HG03354 (cell line): ENCODE results near the gene SELENBP1.
A peak's percentile ranks its signal among the peaks of the same experiment; 100 is the strongest.

Experiments used
- ATAC-seq: cut with Tn5 transposase; IDR thresholded peaks from one replicate; pipeline ENCODE4 v1.9.1; 2021; ENCODE audit warnings: mild to moderate bottlenecking; ENCODE audit not compliant: unreplicated experiment, poor library complexity, severe bottlenecking

Gene SELENBP1

DNA sequence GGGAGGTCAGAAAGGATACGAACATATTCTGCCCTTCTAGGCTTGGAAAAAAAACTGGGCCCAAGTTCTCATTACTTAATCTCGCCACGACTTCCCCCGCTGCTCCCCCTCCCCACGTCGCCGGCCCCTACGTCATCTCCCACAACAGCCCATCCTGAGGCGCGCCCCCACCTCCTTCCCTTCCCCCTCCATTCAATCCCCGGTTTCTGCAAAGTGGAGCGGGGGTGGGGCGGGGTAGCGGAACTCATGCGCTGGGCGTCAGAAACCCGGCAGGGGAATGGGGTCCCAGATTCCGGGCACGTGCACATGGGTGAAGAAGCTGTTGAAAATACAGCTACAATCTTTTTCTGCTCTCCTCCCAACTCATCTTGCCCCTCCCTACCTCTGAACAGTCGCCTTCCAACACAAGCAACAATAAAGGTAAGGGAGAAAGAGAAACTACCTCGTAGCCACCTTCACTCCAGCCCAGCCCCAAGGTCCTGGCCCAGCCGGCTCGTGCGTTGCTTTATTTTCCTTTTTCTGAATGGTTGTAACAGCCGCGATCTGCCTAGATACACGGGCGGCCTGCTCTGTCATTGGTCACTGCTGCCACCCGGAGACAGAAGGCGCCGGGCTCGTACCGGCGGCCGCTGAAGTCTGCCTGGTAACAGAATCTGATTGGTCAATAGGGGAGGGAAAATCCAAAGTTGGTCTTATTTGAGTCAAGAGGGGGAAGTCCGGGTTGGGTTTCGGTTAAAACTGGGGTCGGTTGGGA lies 25.6 kb downstream of the SELENBP1 start, which contains the start of gene RFX5:
RFX5 (minus strand) TSS at position 484 of the 754 bp plus-strand sequence. CDS start 932 bp downstream, outside the sequence.
- peak; percentile 94 for ATAC-seq

DNA sequence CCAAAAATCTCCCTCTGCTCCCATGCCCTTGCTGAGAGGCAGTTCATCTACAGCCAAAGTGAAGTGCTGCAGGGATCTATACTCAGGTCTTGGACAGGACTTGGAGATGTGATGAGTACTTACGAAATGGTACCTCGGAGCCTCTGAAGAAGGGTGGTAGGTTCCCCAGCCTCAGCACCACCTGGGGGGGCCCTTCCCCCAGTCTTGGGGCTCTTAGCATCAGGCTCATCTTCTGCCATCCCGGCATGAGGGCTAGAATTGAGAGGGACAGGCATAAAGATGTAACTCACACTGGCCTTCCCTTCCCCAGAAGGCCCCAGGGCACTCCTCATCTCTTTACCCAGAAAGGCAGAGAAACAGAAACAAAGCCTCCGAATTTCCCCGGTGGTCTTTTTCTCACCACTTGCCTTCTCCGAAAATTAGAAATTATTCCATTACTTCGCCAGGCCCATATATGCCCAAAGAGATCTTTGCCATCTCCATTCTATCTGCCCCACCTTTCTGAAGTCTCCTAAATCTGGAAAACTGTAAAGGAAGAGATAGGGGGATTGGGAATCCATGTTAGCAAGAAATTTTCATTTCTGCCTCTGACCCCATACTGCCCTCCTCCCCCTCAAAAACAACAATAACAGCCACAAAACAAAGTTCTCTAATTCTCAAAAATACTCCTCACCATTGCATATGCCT lies 26.3 kb downstream of the SELENBP1 start:
- ATAC-seq = no peak

DNA sequence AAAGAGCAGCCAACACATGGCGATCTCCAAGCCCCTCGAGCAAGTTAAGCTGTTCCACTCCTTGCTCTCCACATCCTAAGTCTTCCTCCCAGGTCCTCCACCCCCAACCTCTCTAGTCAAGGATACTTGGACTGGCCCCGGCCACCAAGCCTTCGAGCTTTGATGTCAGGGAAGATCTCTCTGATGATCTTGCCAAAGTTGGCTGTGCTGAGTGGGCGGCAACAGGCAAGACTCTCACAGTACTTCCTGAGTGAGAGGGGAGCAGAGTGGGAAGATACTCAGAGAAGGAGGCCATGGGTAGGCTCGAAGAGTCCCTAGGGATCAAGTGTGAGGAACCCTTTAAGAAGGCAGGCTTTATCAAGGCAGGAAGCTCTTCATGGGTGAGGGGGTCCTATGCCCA lies 28.2 kb downstream of the SELENBP1 start:
- no peak for ATAC-seq

DNA sequence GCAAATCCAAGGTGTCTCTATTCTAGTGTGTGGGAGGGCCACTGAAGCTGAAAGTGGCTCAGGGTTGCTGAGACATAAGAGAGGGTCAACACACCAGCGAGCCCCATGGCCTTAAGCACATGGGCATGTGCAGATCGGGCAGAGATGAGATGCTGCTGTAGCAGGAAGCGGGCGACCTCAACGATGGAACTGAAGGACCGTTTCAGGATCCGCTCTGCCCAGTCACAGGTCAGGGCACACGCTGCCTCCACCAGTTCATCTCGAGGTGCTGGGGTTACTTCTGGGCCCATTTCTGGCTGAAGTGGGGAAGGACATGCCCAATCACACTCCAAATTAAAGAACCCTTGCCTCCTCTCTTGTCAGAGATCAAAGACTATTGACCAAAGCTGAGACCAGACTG lies 28.9 kb downstream of the SELENBP1 start:
- ATAC-seq = no peak

DNA sequence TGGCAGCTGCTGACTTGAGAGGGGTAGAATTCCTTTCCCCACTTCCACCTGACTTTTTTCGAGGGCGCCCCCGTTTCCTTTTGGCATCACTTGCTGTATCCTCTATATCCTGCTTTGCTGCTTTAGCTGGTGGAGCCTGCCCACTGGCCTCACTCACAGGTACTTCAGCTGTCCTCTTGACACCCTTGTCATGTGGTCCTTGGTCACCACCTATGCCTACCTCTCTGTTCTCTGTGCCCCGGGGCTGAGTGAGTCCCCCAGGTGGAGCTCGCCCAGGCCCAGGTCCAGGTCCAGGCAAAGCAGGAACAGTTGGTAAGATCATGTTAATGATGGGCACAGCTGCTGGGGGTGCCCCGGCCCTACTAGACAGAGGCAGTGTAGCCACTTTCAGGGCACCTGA lies 29.9 kb downstream of the SELENBP1 start:
- ATAC-seq = no peak

DNA sequence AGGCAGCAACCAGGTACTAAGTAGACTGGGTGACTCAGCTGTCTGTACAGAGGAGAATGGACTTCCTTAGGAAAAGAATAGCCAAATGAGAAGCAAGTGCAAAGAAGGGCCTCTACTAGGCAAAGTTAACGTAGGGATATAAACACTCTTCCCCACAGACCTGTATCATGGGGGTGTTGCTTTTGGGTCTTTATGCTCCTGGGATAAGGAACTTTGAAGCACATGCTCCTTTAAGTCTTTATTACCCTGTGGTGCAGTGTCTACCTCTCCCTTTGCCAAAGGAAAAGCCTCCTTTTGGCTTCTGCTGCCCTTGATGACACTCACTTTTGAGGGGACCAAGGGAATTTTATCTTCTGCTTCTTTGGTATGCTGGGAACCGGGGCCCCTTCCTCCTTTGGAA lies 30.5 kb downstream of the SELENBP1 start:
- no peak for ATAC-seq

DNA sequence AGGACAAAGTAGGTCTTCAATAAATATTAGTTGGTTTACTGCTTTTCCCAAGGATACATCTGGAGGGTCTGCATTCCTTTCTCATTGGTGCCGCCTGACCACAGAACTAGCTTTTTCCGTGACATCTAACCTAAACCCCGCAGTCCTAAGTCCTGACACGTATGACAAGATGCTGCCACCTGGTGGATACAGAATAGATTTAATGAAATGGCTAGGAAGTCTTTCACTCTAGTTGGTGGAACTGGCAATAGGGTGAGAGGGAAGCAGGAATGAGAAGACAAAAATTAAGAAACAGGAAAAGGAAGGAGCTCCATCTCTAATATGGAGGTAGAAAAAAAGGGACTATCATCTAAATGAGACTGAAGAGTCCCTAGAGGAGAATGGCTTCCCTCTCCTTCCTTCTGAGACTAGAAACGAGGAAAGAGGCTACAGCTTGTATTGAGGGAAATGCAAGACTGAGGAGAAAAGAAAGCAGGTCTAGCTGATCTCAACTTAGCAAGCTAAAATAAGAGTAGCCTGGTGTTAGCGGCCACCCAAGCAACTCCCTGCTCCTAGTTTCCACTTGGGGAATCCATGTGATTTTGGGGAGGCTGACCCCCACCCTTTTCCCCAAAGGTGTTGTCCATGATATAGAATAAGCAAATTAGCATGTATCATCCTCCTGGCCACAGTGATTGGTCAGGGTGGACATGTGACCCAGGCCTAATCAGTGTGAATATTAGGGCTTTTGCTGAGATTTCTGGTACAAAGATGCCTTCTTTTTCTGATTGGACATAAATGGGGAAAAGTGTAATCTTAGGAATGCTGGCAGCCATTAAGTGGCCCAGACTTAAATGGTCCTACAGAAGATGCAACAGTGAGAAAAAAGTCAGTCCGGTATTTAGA lies 31.4 kb downstream of the SELENBP1 start:
- ATAC-seq = peak; percentile 68

DNA sequence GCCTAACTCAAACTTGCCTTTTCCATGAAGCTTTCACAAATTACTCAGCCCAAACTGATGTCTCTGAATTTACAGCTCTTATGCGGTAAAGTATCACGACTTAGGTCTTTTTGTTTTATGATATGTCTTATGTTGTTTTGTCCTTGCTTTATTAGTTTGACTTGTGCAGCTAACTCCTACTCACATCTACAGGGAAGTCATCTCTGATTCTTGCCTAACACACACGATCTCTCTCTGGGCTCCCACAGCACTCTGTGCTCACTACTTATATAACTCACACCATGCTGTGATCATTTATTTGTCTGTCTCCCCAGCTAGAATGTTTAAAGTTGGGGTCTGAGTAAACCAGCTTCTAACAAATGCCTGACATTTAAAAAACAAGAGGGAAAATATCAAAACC lies 35.9 kb downstream of the SELENBP1 start:
- no peak for ATAC-seq

DNA sequence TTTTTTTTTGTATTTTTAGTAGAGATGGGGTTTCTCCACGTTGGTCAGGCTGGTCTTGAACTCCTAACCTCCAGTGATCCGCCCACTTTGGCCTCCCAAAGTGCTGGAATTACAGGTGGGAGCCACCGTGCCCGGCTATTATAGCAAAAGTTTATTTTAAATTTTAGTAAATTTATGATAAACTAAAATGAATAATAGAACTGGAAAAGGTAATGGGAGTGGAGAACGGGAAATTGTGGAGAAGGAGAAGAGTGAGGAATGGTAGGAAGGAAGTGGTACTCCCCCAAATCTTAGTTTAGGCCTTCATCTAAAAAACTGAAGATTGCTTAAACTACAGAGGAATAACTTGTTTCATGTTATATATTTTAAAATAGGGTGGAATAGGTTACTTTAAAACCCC lies 37.7 kb downstream of the SELENBP1 start:
- ATAC-seq = no peak

DNA sequence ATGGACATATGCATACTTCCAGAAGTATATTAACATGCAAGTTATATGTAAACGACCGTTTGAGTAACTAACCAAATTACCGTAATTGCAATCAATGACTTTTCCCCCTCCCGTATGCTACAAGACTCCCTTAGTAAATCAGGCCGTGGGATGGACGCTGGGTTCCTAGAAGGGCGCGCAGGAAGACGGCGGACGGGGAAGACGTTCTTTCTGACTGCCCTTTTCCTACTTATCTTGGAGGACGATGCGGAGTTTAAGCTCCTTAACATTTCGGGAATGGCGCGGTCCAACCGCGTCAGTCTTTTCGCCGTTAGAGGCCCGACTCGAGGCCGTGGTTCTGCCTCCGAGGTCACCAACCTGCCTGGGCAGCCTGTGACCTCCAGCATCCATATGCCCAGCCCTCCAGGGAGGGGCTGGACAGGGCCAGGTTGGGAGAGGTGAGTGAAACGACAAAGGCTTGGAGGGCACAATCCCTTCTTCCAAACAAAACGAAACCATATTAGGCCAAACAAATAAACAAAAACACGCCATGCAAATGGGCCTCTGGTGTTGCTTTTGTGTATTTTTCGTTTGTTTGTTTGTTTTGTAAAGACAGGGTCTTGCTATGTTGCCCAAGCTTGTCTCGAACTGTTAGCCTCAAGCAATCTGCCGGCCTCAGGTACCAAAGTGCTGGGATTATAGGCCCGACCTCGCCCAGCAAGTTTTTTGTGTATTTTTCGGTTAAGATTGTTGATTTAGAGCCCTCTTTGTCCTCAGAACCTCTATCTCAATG lies 44.4 kb downstream of the SELENBP1 start:
- peak; percentile 17 for ATAC-seq

DNA sequence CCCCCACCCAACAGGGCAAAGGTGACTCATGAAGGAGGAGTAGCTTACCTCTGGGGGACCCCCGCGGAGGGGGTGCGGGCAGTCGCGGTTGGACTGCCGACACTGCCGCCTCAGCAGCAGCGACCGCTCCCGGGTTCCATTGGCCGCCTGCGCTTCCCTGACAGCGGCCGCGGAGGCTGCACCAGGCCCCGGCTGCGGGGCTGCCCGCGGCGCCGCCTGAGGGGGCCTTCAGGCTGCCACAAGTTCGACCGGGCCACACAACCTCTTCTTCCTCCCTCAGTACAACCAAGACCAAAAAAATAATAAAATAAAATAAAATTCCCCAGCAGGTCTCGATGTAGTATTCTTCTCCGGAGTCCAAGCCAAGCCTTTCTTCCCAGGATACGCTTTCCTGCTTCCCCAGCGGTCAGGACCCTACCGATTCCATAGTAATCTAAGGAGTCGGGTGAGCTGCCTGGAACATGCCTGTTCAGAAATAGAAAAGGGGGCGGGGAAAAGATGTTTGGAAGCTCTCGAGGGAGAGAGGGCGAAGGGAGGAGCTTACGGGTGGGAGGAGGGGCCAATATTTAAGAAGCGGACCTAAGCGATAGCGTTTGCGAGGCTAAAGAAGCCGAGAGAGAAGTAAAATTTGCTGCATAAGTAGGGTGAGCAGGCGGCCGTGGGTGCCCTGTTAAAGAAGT lies 45.1 kb downstream of the SELENBP1 start, which contains the start of gene PI4KB:
PI4KB (minus strand) TSS at position 194 of the 680 bp plus-strand sequence. CDS start 10,935 bp downstream, outside the sequence.
- peak; percentile 90 for ATAC-seq

DNA sequence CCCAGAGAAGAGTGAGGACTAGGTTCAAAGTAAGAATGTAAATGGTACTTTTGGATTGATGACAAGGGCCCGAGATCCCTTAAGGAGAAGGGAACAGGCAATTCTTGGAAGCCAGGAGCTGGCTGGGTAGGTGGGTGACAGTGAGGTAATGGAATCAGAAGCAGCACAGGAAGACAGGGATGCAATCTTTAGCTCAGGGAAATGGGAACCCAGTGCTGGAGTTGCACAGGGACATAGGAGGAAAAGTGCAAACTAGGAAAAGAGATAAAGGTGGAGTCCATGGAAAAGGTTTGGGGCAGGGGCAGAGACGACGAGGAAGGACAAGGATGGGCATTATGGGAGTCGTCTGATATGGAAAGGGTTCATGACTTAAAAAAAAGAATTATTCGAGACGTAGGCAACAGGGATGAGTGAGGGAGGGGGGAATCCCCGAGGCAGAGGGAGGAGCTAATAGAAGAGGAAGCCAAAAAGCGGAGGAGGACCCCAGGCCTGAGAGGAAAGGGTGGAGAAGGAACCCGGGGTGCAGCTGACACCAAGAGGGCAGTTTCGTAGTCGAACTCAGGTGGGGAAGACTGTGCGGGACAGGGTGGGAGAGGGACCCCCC lies 45.8 kb downstream of the SELENBP1 start:
- ATAC-seq = peak; percentile 51

DNA sequence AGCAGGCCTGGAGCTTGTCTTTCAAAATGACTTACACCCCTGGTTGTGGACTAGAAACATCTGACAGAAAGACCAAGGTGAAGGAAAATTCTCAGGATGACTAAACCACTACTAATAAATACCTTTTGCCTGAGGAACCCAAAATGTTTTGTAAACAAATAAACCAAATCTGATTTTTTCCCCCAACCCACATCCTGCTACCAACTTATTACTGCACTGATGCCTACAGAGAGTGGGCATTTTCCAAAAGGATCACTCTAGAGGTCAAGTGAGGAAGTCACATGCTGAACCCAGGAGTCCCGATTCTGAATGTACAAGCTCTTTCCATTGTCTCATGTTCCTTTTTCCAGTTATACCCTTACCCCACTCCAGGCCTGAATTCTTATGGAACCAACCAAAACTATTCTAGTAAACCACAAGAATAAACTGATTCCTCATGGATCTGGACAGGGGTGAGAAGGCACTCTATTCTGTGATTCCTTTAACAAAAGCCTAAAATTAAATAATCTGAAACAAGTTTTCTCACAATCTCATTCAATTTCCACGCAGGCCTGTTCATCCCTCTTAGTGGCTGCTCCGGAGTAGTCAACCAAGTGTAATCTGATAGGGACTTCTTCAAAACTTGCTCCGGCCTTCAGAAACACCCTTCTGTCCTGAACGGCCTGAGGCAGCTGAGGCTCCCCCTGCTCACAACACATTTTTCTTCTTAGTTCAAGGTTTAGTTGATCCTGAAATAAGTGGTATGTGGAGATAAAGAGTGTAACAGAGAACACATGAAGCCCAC lies 46.7 kb downstream of the SELENBP1 start:
- no peak for ATAC-seq

DNA sequence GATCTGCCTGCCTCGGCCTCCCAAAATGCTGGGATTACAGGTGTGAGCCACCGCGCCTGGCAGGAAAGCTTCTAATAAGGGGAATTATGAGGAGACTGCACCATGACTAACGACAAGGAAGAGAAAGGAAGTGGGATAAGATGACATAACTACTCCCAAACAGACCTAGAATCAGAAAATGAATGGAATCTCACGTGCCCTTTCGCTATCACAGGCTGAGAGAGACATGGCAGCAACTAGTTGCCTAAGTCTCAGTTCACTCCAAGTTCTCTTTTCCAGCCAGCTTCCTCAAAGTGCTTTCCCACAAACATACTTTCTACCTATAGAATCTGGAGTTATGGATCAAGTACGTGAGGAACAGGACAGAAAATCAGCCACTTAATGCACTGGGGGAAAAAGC lies 47.3 kb downstream of the SELENBP1 start:
- no peak for ATAC-seq

DNA sequence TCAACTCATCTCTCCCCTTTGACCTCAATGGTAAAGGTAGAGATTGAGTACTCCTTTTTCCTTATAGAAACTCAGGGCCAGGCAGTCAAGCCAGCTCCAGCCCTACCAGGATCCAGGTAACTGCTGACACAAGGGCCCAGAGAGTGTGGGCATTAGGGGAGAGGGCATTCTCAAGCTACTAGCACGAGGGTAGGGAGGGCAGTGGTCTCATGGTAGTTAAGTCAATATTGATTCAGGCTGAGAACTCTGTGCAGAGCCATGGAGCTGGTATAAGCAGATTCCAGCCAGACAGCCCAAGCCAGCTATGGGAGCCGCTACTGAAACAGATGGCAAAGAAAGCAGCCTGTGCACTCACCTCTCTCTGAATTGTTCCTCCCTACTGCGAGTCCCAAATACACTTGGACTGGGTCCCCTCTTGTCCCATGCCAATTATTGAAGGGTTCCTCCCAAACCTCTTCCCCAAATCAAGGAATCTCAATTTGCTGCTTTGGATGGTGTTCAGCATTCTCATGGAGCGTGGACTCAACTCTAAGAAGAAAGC lies 48.0 kb downstream of the SELENBP1 start:
- ATAC-seq = no peak

DNA sequence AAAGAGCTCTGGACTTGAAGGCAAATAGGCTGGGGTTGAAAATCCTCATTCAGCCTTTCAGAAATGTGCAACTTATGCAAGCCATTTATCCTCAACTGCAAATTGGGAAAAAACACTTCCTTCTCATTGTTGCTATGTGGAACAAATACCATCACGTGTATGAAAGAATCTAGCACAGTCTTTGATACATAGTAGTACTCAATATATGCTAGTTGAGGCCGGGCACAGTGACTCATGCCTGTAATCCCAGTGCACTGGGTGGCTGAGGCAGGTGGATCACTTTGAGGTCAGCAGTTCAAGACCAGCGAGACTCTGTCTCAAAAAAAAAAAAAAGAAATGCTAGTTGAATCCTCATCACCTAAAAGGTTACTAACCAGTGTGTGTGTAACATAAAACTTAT lies 53.5 kb downstream of the SELENBP1 start:
- no peak for ATAC-seq

DNA sequence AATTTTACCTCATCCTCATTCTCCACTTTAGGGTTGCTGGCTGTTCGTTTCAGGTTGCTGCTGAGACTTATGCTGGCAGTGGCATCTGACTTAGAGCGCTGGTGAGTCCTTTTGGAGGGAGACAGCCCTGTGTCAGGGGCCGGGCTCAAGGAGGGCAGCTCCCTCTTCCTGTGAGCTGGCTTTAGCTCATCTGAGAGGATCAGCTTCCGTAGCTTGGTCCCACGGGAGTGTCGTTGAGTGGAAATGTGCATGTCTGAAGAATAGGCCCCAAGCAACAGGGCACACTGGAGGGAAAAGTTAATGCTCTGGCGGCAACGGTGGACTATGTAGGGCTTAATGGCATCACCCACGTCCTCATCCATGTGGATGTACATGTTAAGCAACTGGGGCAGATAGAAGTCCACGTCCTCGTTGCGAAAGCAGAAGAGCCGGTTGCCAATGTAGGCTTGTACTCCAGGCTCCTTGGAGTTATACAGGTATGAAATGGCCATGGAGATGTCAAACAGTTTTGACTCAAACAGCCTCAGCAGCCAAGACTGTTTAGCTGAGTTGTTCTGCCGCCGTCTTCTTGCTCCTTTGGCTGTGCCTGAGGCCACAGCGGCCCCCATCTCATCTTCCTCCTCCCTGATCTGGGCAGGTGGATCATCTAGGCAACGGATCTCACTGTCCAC lies 56.8 kb downstream of the SELENBP1 start:
- ATAC-seq = no peak
